Neuronal stem cell (in vitro differentiated cells): ENCODE results near the gene SOCS6.

ENCODE experiments used
- DNase-seq: peaks from one replicate; pipeline ENCODE4 v3.0.0-alpha.2; 2013; ENCODE audit warnings: low spot score
- H2AFZ ChIP-seq: one replicate; pipeline ENCODE4 v1.6.1; 2013; ENCODE audit warnings: mild to moderate bottlenecking, low read length, inconsistent platforms
- H2AK5ac ChIP-seq: 2 replicates; pipeline ENCODE4 v1.6.1; 2013; ENCODE audit warnings: low read depth, mild to moderate bottlenecking, inconsistent platforms, low read length, moderate library complexity, mixed read lengths
- H2BK120ac ChIP-seq: 2 replicates; pipeline ENCODE4 v1.6.1; 2013; ENCODE audit warnings: low read depth, mild to moderate bottlenecking, inconsistent platforms, low read length, moderate library complexity, mixed read lengths
- H2BK12ac ChIP-seq: one replicate; pipeline ENCODE4 v1.6.1; 2013; ENCODE audit warnings: low read length, inconsistent platforms
- H2BK15ac ChIP-seq: 2 replicates; pipeline ENCODE4 v1.6.1; 2013; ENCODE audit warnings: mild to moderate bottlenecking, low read length, inconsistent platforms, mixed read lengths
- H2BK5ac ChIP-seq: one replicate; pipeline ENCODE4 v1.6.1; 2013; ENCODE audit warnings: inconsistent platforms, mild to moderate bottlenecking, low read length, moderate library complexity
- H3K14ac ChIP-seq: one replicate; pipeline ENCODE4 v1.6.1; 2013; ENCODE audit warnings: low read length, inconsistent platforms
- H3K18ac ChIP-seq: 2 replicates; pipeline ENCODE4 v1.6.1; 2013; ENCODE audit warnings: low read length, inconsistent platforms
- H3K23ac ChIP-seq: 2 replicates; pipeline ENCODE4 v1.6.1; 2013; ENCODE audit warnings: low read depth, mild to moderate bottlenecking, mixed read lengths, low read length, inconsistent platforms; ENCODE audit not compliant: poor library complexity
- H3K27ac ChIP-seq: replicated peaks from 3 replicates; pipeline ENCODE4 v1.5.1; 2013; ENCODE audit warnings: low read length, inconsistent platforms
- H3K27me3 ChIP-seq, 3 experiments: 2 replicates each; pipeline ENCODE4 v1.6.1; 2013; ENCODE audit warnings: low read length in 3 of 3, mild to moderate bottlenecking in 2 of 3, inconsistent platforms in 1 of 3, low read depth in 1 of 3, mixed read lengths in 1 of 3, moderate library complexity in 1 of 3; ENCODE audit not compliant: control insufficient read depth in 3 of 3, insufficient read depth in 3 of 3
- H3K36me3 ChIP-seq, 2 donors: replicated peaks in 1 of 2; 2 replicates each; pipeline ENCODE4 v1.6.1; 2013; ENCODE audit warnings: low read length in 2 of 2; ENCODE audit not compliant: control insufficient read depth in 2 of 2, insufficient read depth in 2 of 2
- H3K4ac ChIP-seq: 2 replicates; pipeline ENCODE4 v1.6.1; 2013; ENCODE audit warnings: inconsistent platforms, mild to moderate bottlenecking, low read length, moderate library complexity
- H3K4me1 ChIP-seq, 2 donors: 1 replicate in 1 of 2; 2 replicates in 1 of 2; pipeline ENCODE4 v1.6.1; 2013; ENCODE audit warnings: low read length in 2 of 2, low read depth in 1 of 2; ENCODE audit not compliant: control insufficient read depth in 2 of 2, insufficient read depth in 1 of 2
- H3K4me2 ChIP-seq: one replicate; pipeline ENCODE4 v1.6.1; 2013; ENCODE audit warnings: mild to moderate bottlenecking, low read length, inconsistent platforms; ENCODE audit not compliant: insufficient read depth, poor library complexity, severe bottlenecking
- H3K4me3 ChIP-seq, 2 donors: 2 replicates each; pipeline ENCODE4 v1.5.1; 2013; ENCODE audit warnings: low read length in 2 of 2, mild to moderate bottlenecking in 2 of 2, inconsistent platforms in 1 of 2, moderate library complexity in 1 of 2
- H3K79me1 ChIP-seq: one replicate; pipeline ENCODE4 v1.6.1; 2013; ENCODE audit warnings: low read depth, mild to moderate bottlenecking, inconsistent platforms, low read length, moderate library complexity
- H3K9ac ChIP-seq: one replicate; pipeline ENCODE4 v1.6.1; 2013; ENCODE audit warnings: mild to moderate bottlenecking, low read depth, low read length, inconsistent platforms; ENCODE audit not compliant: poor library complexity
- H3K9me3 ChIP-seq, 2 donors: replicated peaks in 1 of 2; 2 replicates each; pipeline versions ENCODE3 to v1.6.1; 2013; ENCODE audit warnings: low read length in 2 of 2, mild to moderate bottlenecking in 2 of 2, inconsistent platforms in 1 of 2, low read depth in 1 of 2, mixed read lengths in 1 of 2, moderate library complexity in 1 of 2; ENCODE audit not compliant: control insufficient read depth in 2 of 2, insufficient read depth in 1 of 2
- H4K8ac ChIP-seq: one replicate; pipeline ENCODE4 v1.6.1; 2013; ENCODE audit warnings: low read depth, mild to moderate bottlenecking, inconsistent platforms, low read length, moderate library complexity
- H4K91ac ChIP-seq: one replicate; pipeline ENCODE4 v1.6.1; 2013; ENCODE audit warnings: low read length, low read depth, mild to moderate bottlenecking, inconsistent platforms; ENCODE audit not compliant: poor library complexity
- WGBS, 2 donors: extraction: QIAGEN DNeasy Blood & Tissue Kit; methylation state at CpG; one replicate each; pipeline ENCODE4 v1.1.7; 2013; ENCODE audit warnings: missing lambda C conversion rate in 2 of 2, mixed read lengths in 1 of 2; ENCODE audit not compliant: insufficient read length in 2 of 2, insufficient replicate concordance in 1 of 2; ENCODE audit errors: extremely low coverage in 2 of 2; 5-methylcytosine and 5-hydroxymethylcytosine counted together

The SOCS6 gene

GRCh38 chr18:70301667-70302066 is 12.8 kb downstream of the SOCS6 start:
- Histone ChIP-seq H2BK120ac (no peak overlapping the region), H3K79me1 (peaks cover 6% of the 10 kb centered on the region), H3K23ac (no peak overlapping the region), H2BK15ac (no peak overlapping the region), H3K4me2 (no peak overlapping the region), H3K4me1 (no peaks in the 10 kb centered on the region), H2AFZ (no peak overlapping the region), H3K9me3 (peaks cover 0 to 2% of the 10 kb centered on the region in 2 donors), H3K36me3 (peaks cover 0 to 3% of the 10 kb centered on the region in 2 donors), H3K14ac (no peak overlapping the region), H2AK5ac (no peak overlapping the region), H2BK12ac (no peak overlapping the region), H3K4ac (no peak overlapping the region), H3K27ac (no peak overlapping the region), H3K27me3 (no peaks in the 10 kb centered on the region), H3K4me3 (no peak overlapping the region), H4K8ac (no peak overlapping the region), H2BK5ac (no peak overlapping the region), H3K18ac (no peak overlapping the region), H3K9ac (no peak overlapping the region), H4K91ac (no peak overlapping the region)
- no CpG with 5 or more reads among the region's 5 CpGs for WGBS, 2 donors
- no peak for DNase-seq

- H3K14ac ChIP-seq = no peak overlapping the region
- H2AK5ac ChIP-seq = no peak overlapping the region
- H3K79me1 ChIP-seq = no peaks in the 10 kb centered on the region
- no peak overlapping the region for H2BK5ac ChIP-seq
- no peak overlapping the region for H2AFZ ChIP-seq
- H3K9me3 ChIP-seq = peaks cover 4 to 11% of the 10 kb centered on the region in 2 donors
- H3K4me3 ChIP-seq = no peak overlapping the region
- H3K9ac ChIP-seq = no peak overlapping the region
- H3K27ac ChIP-seq = no peak overlapping the region
- no peak for DNase-seq
- H2BK120ac ChIP-seq = no peak overlapping the region
- H3K36me3 ChIP-seq = peaks cover 0 to 3% of the 10 kb centered on the region in 2 donors
- H4K8ac ChIP-seq = no peak overlapping the region
- no peak overlapping the region for H2BK15ac ChIP-seq
- H3K4me2 ChIP-seq = no peak overlapping the region
- no CpG with 5 or more reads among the region's 1 CpG for WGBS, 2 donors
- H3K27me3 ChIP-seq = no peaks in the 10 kb centered on the region
- H2BK12ac ChIP-seq = no peak overlapping the region
- no peak overlapping the region for H3K18ac ChIP-seq
- H4K91ac ChIP-seq = no peak overlapping the region
- no peaks in the 10 kb centered on the region for H3K4me1 ChIP-seq
- no peak overlapping the region for H3K23ac ChIP-seq
- no peak overlapping the region for H3K4ac ChIP-seq
Measured at GRCh38 chr18:70308555-70309294, 19.9 kb downstream of the SOCS6 start.

DNA sequence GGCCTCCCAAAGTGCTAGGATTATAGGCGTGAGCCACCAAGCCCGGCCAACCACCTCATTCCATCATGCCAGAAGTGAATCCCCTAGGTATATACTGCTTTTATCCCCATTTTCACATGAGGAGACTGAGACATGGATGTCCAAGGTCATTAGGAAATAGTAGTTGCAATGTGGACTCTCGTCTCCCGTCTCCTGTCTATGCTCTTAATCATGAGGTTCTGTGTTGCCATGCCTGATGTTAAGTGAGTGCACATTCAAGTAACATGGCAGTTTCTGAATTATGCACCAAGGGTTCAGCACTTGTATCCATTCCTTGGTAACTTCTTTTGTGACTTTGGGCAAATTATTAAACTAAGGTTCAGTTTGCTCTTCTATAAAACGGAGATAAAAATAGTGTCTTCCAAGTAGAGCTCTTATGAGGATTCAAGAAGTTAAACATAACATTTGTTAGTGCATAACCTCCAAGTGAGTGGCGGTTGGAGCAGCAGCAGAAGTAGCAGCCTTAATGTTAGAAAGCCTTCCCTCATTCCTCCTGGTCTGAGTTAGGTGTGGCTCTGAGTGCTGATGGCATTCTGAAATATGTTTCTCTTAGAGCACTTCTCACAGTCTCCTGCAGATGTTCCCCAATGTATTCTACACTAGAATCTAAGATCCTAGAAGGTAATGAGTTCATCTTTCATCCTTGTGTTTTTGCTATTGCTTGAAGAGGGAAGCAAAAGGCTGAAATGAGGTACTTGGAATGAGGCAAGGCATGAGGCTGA is 21.9 kb downstream of the SOCS6 start:
- Histone ChIP-seq H3K18ac (no peak overlapping the region), H3K14ac (no peak overlapping the region), H3K23ac (no peak overlapping the region), H3K9me3 (peaks cover 4 to 11% of the 10 kb centered on the region in 2 donors), H3K27me3 (no peaks in the 10 kb centered on the region), H2BK5ac (no peak overlapping the region), H2BK12ac (no peak overlapping the region), H3K9ac (peak overlapping the region; percentile 9), H4K91ac (no peak overlapping the region), H2AFZ (no peak overlapping the region), H3K4me3 (no peak overlapping the region), H2AK5ac (no peak overlapping the region), H3K4ac (no peak overlapping the region), H4K8ac (no peak overlapping the region), H3K79me1 (no peaks in the 10 kb centered on the region), H3K4me2 (no peak overlapping the region), H2BK15ac (no peak overlapping the region), H3K36me3 (peaks cover 0 to 3% of the 10 kb centered on the region in 2 donors), H3K27ac (no peak overlapping the region), H3K4me1 (no peaks in the 10 kb centered on the region), H2BK120ac (no peak overlapping the region)
- no CpG with 5 or more reads among the region's 6 CpGs for WGBS, 2 donors
- DNase-seq = no peak

DNA sequence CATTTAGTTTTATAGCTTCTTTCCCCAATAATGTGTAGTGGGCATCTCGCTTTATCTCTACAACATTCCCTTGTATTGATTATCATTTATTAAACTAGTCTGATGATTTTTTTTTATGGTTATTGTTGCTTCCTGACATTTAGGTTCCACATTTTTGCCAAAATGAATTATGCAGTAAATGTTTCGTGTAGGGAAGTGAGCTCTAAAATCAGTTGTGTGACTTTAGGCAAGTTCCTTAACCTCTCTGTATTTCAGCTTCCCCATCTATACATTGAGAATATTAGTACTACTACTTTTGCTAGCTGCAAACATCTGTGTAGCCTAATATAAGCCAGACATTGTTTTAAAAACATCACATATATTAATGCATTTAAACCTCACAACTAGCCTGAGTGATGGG is 22.9 kb downstream of the SOCS6 start:
- Histone ChIP-seq H3K9ac (no peak overlapping the region), H3K18ac (no peak overlapping the region), H3K23ac (no peak overlapping the region), H3K4ac (no peak overlapping the region), H3K36me3 (peaks cover 0 to 3% of the 10 kb centered on the region in 2 donors), H2AFZ (no peak overlapping the region), H2AK5ac (no peak overlapping the region), H3K27ac (no peak overlapping the region), H3K9me3 (peaks cover 4 to 11% of the 10 kb centered on the region in 2 donors), H2BK12ac (no peak overlapping the region), H4K8ac (no peak overlapping the region), H3K4me3 (no peak overlapping the region), H3K4me2 (no peak overlapping the region), H2BK120ac (no peak overlapping the region), H2BK15ac (no peak overlapping the region), H3K79me1 (no peaks in the 10 kb centered on the region), H3K14ac (no peak overlapping the region), H3K27me3 (no peaks in the 10 kb centered on the region), H3K4me1 (no peaks in the 10 kb centered on the region), H2BK5ac (no peak overlapping the region), H4K91ac (no peak overlapping the region)
- WGBS, 2 donors = no CpG with 5 or more reads among the region's 2 CpGs
- no peak for DNase-seq
